Esophagus squamous epithelium (tissue), 4 donors: Measurements from ENCODE around the gene CTNND2.

ENCODE experiments used
- CTCF ChIP-seq, 6 experiments: fragments of 450-650 bp in 4 of 6; fragments of 200-600 bp in 2 of 6; sonication (generic) in 2 of 6; IDR thresholded peaks; one replicate each; pipeline ENCODE4 v1.5.1; 2016 to 2019; ENCODE audit warnings: antibody characterized with exemption in 6 of 6, mild to moderate bottlenecking in 4 of 6, moderate library complexity in 4 of 6
- POLR2A ChIP-seq, 4 donors: fragments of 450-650 bp; IDR thresholded peaks; one replicate each; pipeline ENCODE4 v1.6.1; 2017; ENCODE audit warnings: antibody characterized with exemption in 4 of 4, mild to moderate bottlenecking in 4 of 4, moderate library complexity in 3 of 4

- TF ChIP-seq CTCF (IDR thresholded peaks at IDR 0.05) (no peak), POLR2A (IDR thresholded peaks at IDR 0.05) (no peak)
These were observed 753.3 kb downstream of the CTNND2 start for GRCh38 chr5:11150976-11151375.
